Activated CD4-positive, alpha-beta T cell treated with anti-CD3 and anti-CD28 coated beads for 48 hours (primary cell): ENCODE data around the gene CCDC78.
"Not testable (repeated sequence)": the region's sequence is repeated elsewhere in the genome, so short reads cannot be mapped to it uniquely, and the experiment has no call there.

Experiments
- DNase-seq: peaks from one replicate; pipeline ENCODE4 v3.0.0-alpha.2; 2020

Gene CCDC78

GRCh38 chr16:760545-761343 is 34.5 kb upstream of the CCDC78 start, which contains the start of gene MSLN:
MSLN (plus strand) TSS chr16:760734; CDS start chr16:762681, 1,947 bp downstream.
- DNase-seq, result no peak

GRCh38 chr16:760065-760464 is 33.8 kb upstream of the CCDC78 start:
- no peak for DNase-seq

GRCh38 chr16:759110-759910 is 33.1 kb upstream of the CCDC78 start:
- no peak for DNase-seq

- no peak for DNase-seq
Measured at GRCh38 chr16:756428-756827, 30.2 kb upstream of the CCDC78 start.

- no peak for DNase-seq
Measured at GRCh38 chr16:754656-755055, 28.4 kb upstream of the CCDC78 start.

GRCh38 chr16:754121-754607 is 27.9 kb upstream of the CCDC78 start:
- not testable (repeated sequence) for DNase-seq

- DNase-seq, result no peak
Measured at GRCh38 chr16:752007-752312, 25.7 kb upstream of the CCDC78 start.

GRCh38 chr16:751152-752006 is 25.1 kb upstream of the CCDC78 start:
- DNase-seq, result no peak

- DNase-seq, result no peak
Measured at GRCh38 chr16:750485-750884, 24.2 kb upstream of the CCDC78 start.

GRCh38 chr16:749010-749409 is 22.8 kb upstream of the CCDC78 start:
- no peak for DNase-seq

GRCh38 chr16:747978-748746 is 21.9 kb upstream of the CCDC78 start:
- no peak for DNase-seq

- DNase-seq, result no peak
Measured at GRCh38 chr16:746637-747036, 20.4 kb upstream of the CCDC78 start.

GRCh38 chr16:745739-746138 is 19.5 kb upstream of the CCDC78 start:
- DNase-seq, result peak; percentile 39

- peak; percentile 40 for DNase-seq
Measured at GRCh38 chr16:743794-744500, 17.7 kb upstream of the CCDC78 start.

GRCh38 chr16:742894-743293 is 16.7 kb upstream of the CCDC78 start:
- DNase-seq, result not testable (repeated sequence)

- no peak for DNase-seq
Measured at GRCh38 chr16:741986-742629, 15.9 kb upstream of the CCDC78 start.

- DNase-seq, result peak; percentile 95
Measured at GRCh38 chr16:740764-741505, 14.7 kb upstream of the CCDC78 start, which contains the start of gene CIAO3. CIAO3 (minus strand) TSS chr16:740997; CDS start chr16:740985, 12 bp downstream.

- no peak for DNase-seq
Measured at GRCh38 chr16:740459-740763, 14.2 kb upstream of the CCDC78 start.

GRCh38 chr16:739560-740458 is 13.6 kb upstream of the CCDC78 start:
- DNase-seq, result no peak
